Prostate gland (tissue), 2 donors: ENCODE data around the gene LAMA3.

ENCODE experiments used
- CTCF ChIP-seq, 4 experiments: fragments of 200-600 bp in 2 of 4; fragments of 450-650 bp in 2 of 4; sonication (generic) in 2 of 4; IDR thresholded peaks; 1 replicate in 3 of 4; 2 replicates in 1 of 4; pipeline ENCODE4 v1.5.1; 2016 to 2019; ENCODE audit warnings: antibody characterized with exemption in 4 of 4, mild to moderate bottlenecking in 2 of 4, moderate library complexity in 2 of 4
- POLR2A ChIP-seq: fragments of 450-650 bp; IDR thresholded peaks from one replicate; pipeline ENCODE4 v1.6.1; 2016; ENCODE audit warnings: antibody characterized with exemption, mild to moderate bottlenecking

DNA sequence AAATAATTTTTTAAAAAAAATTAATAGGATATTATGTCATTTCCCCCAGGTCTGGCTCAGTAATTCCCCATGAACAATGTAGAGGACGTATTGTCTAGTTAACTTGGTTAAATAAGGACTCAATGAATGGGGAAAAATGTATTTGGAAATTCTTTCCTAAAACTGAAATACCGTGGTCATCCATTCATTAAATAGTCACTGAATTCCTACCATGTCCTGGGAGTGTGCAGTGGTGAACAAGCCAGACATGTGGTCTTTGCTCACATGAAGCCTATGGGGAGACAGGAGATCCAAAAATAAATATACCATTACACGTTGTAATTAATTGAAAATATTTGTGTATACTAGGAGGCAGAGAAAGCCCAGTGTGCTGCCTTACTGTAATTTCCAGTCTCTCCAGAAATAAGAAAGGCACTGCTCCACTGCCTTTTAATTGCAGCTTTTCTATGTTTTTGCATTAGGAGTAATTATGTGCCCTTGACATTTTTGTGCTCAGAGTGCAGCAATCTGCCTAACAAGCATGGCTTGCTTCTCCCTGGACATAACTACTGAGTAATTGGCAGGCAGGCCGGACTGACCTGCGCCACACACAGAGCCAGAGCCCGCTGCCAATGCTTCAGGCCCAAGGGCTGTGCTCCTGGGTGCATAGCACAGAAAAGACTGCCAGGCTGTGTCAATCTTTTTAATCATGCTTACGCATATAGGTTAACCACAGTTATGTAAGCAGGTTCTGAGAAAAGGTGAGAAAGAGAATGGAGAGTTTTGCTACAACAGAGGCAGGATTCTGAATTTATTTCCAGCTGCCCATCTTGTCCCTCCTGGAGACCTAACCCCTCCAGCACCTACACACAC, 303.1 kb downstream of the LAMA3 start:
- TF ChIP-seq POLR2A (no peak), CTCF (IDR thresholded peaks at IDR 0.05) (no peak)
